Cardiac fibroblast (primary cell): ENCODE results near the gene SPHK2.
"Not testable (repeated sequence)": the region's sequence is repeated elsewhere in the genome, so short reads cannot be mapped to it uniquely, and the experiment has no call there.

ENCODE experiments used
- DNase-seq, 2 donors: peaks; one replicate each; pipeline versions ENCODE4 v3.0.0 to v3.0.0-alpha.2; 2010; ENCODE audit warnings: low read depth in 2 of 2
- H3K4me3 ChIP-seq, 2 donors: replicated peaks in 1 of 2; 1 replicate in 1 of 2; 2 replicates in 1 of 2; pipeline ENCODE4 v1.5.1; 2011; ENCODE audit warnings: low read depth in 2 of 2, low read length in 2 of 2, mild to moderate bottlenecking in 2 of 2, moderate library complexity in 1 of 2
- TF ChIP-seq, protein P1 (sequence below): IDR thresholded peaks from one replicate; pipeline ENCODE4 v1.5.1; 2011; ENCODE audit warnings: low read depth, mild to moderate bottlenecking, low read length, inconsistent platforms

Gene SPHK2

DNA sequence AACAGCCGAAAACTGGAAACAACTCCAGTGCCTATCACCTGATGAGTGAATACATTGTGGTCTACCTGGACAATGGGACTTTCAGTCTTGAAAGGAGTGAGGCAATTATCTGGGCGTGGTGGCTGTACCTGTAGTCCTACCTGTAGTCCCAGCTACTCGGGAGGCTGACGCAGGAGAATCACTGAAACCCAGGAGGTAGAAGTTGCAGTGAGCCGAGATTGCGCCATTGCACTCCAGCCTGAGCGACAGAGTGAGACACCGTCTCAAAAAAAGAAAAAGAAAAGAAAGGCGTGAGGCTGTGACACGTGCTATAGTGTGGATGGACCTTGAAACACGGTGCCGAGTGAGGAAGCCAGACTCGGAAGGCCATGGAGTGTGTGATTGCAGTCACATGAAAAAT, 57.6 kb downstream of the SPHK2 start:
- TF ChIP-seq, protein P1, sequence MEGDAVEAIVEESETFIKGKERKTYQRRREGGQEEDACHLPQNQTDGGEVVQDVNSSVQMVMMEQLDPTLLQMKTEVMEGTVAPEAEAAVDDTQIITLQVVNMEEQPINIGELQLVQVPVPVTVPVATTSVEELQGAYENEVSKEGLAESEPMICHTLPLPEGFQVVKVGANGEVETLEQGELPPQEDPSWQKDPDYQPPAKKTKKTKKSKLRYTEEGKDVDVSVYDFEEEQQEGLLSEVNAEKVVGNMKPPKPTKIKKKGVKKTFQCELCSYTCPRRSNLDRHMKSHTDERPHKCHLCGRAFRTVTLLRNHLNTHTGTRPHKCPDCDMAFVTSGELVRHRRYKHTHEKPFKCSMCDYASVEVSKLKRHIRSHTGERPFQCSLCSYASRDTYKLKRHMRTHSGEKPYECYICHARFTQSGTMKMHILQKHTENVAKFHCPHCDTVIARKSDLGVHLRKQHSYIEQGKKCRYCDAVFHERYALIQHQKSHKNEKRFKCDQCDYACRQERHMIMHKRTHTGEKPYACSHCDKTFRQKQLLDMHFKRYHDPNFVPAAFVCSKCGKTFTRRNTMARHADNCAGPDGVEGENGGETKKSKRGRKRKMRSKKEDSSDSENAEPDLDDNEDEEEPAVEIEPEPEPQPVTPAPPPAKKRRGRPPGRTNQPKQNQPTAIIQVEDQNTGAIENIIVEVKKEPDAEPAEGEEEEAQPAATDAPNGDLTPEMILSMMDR = no peak
- no peak overlapping the region for H3K4me3 ChIP-seq
- DNase-seq = no peak

DNA sequence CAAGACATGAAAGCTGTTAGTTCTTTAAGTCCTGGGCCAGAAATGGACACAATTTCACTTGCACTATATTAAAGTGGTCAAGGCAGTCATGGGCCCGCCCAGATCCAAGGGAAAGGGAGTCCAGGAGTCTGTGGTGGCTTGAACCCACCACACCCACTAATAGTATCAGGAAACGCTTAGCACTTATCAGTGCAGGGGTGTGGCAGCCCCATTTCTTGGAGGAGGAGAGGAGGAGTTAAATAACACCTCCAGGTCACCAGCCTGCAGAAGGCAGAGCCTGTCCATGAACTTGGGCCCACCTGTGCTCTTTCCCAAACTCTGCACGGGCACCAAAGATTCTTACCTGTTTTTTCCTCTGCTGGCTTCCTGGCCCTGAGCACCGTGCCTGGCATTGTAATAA, 58.9 kb downstream of the SPHK2 start:
- DNase-seq = no peak
- no peak overlapping the region for H3K4me3 ChIP-seq
- TF ChIP-seq, protein P1 = no peak

DNA sequence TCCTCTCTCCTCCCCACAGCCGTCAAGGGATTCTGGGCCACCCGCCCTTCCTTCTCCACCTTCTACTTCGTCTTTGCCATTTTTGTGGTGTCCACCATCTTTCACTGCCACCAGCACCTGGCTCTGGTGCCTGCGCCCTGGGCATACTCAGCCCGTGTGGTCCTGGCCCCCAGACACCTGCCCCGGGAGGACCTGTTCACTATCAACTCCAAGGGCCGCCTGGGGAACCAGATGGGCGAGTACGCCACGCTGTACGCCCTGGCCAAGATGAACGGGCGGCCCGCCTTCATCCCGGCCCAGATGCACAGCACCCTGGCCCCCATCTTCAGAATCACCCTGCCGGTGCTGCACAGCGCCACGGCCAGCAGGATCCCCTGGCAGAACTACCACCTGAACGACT, 60.7 kb downstream of the SPHK2 start:
- not testable (repeated sequence) for DNase-seq, H3K4me3 ChIP-seq
